ENCODE measurements around the gene PNPLA7.
"Not testable (repeated sequence)": the region's sequence is repeated elsewhere in the genome, so short reads cannot be mapped to it uniquely, and the experiment has no call there.

The PNPLA7 gene

GRCh38 chr9:137511758-137512463 is 38.3 kb downstream of the PNPLA7 start:
- DNase-seq, result no peak

GRCh38 chr9:137511126-137511525 is 39.1 kb downstream of the PNPLA7 start:
- not testable (repeated sequence) for DNase-seq

GRCh38 chr9:137509198-137509597 is 41.0 kb downstream of the PNPLA7 start:
- no peak for DNase-seq

GRCh38 chr9:137506702-137507171 is 43.5 kb downstream of the PNPLA7 start:
- DNase-seq, result no peak

- no peak for DNase-seq
Observed at GRCh38 chr9:137506274-137506673, 43.9 kb downstream of the PNPLA7 start.

- DNase-seq, result no peak
Observed at GRCh38 chr9:137505421-137506140, 44.6 kb downstream of the PNPLA7 start.

- no peak for DNase-seq
Observed at GRCh38 chr9:137504432-137504777, 45.8 kb downstream of the PNPLA7 start.

GRCh38 chr9:137502008-137502911 is 47.9 kb downstream of the PNPLA7 start:
- DNase-seq, result no peak

GRCh38 chr9:137501457-137501856 is 48.7 kb downstream of the PNPLA7 start:
- DNase-seq, result no peak

- no peak for DNase-seq
Observed at GRCh38 chr9:137500666-137501397, 49.4 kb downstream of the PNPLA7 start.

- DNase-seq, result no peak
Observed at GRCh38 chr9:137499858-137500661, 50.1 kb downstream of the PNPLA7 start.

- no peak for DNase-seq
Observed at GRCh38 chr9:137499416-137499815, 50.8 kb downstream of the PNPLA7 start.

- no peak for DNase-seq
Observed at GRCh38 chr9:137498720-137499150, 51.5 kb downstream of the PNPLA7 start.

- no peak for DNase-seq
Observed at GRCh38 chr9:137497921-137498719, 52.1 kb downstream of the PNPLA7 start.

GRCh38 chr9:137496601-137497375 is 53.4 kb downstream of the PNPLA7 start:
- no peak for DNase-seq

- DNase-seq, result no peak
Observed at GRCh38 chr9:137494550-137495351, 55.5 kb downstream of the PNPLA7 start.

- DNase-seq, result no peak
Observed at GRCh38 chr9:137494104-137494544, 56.1 kb downstream of the PNPLA7 start.

- DNase-seq, result no peak
Observed at GRCh38 chr9:137493364-137494103, 56.7 kb downstream of the PNPLA7 start.

All from activated CD4-positive, alpha-beta T cell treated with anti-CD3 and anti-CD28 coated beads, Interleukin-2, amount 50 U/mL, for 48 hours (primary cell).